GM19043 (cell line): Measurements from ENCODE around the gene THBS3.
A peak's percentile ranks its signal among the peaks of the same experiment; 100 is the strongest.
"Not testable (repeated sequence)": the region's sequence is repeated elsewhere in the genome, so short reads cannot be mapped to it uniquely, and the experiment has no call there.

Experiments
- ATAC-seq: cut with Tn5 transposase; IDR thresholded peaks from one replicate; pipeline ENCODE4 v1.9.1; 2021; ENCODE audit warnings: low read depth; ENCODE audit not compliant: unreplicated experiment

Gene THBS3

DNA sequence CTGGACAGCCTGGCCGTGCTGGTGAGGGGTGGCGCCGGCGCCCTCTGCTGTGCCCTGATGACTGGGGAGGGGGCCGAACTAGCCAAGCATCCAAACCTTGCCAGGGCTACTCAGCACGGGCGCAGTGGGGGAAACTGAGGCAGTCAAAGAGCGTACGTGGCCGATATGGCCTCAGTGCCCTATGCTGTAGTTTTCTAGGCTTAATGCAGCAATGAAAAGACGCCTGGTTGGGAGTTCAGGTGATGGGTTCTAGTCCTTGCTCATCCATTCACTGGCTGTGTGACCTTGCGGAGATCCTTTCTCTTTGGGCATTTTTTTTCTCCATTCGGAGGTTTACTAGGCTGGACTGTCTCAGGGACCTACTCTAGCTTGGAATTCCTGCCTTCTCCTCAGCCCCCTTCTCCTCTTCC, 1.6 kb upstream of the THBS3 start:
- no peak for ATAC-seq

DNA sequence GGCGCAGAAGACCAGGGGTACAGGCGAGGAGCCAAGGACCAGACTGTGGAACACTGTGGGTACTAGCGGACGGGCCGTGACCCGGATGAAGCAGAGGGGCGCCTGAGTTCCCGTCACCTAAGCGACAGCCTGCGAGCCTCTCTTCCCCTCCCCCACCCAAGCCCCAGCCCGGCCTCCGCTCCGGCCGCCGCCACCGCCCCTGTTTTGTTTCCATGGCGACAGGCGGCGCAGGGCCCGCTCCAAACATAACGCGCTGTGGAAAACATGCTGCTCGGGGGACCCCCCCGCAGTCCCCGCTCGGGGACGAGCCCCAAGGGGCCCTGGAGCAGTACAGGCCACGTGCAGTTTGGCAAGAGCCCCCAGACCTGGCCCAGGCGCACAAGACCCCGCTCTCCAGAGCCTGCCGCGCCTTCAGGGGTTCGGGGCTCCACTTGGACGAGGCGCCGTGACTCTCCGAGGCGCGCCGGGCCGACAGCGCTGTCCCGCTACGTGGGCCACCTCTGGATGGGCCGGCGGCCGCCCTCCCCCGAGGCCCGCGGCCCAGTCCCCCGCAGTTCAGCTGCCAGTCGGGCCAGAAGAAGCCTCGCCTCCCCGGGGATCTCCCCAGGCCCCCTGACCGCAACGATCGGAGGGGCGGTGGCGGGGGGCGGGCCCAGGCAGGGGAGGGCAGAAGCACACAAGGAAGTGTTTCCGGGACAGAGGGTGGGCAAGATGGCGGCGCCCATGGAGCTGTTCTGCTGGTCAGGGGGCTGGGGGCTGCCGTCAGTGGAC, 1.0 kb upstream of the THBS3 start, which contains the start of gene MTX1:
TSS of gene MTX1 (plus strand) at position 155 of the 771 bp plus-strand sequence. CDS start at position 265, 110 bp downstream.
- ATAC-seq, result peak; percentile 59

DNA sequence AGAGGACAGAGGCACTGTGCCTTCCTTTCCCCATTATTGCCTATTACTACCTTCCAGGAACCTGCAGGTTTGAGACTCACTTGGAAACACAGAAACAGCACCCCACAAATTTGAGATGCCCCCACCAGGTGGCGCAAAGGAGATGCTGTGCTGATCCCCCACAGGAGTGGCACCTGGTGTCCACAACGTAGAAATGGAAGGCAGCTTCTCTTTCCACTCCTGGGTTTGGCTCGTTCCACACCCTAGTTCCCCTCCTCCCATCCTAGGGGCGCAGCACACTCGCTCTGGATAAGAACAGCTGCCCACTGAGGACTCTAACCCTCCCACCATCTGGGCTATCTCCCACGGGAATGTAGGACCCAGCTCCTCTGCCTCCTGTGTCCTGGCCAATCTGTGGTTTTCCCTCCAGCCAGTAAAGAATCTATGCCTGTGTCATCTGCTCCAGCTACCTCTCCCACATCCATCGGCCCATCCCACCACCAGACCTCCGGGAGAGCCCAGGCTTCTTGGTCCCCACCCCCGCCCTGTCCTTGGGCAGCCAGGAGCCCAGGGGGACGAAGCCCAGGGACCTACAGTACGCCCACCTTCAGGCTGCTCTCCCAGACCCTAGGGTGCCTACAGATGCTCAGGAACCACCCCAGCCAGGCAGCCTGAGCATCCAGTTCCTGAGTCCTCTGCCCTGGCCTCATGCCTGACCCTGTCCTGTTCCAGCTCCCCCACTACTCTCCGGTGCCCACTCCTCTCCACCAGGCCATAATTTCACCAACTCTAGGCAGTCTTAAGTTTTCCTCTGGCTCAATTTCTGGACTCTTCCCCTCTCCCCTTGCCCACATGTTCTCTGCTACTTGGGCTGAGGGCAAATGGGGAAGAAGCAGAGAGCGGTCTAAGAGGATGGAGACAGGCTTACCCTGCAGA, 549 bp downstream of the THBS3 start:
- ATAC-seq, result no peak

DNA sequence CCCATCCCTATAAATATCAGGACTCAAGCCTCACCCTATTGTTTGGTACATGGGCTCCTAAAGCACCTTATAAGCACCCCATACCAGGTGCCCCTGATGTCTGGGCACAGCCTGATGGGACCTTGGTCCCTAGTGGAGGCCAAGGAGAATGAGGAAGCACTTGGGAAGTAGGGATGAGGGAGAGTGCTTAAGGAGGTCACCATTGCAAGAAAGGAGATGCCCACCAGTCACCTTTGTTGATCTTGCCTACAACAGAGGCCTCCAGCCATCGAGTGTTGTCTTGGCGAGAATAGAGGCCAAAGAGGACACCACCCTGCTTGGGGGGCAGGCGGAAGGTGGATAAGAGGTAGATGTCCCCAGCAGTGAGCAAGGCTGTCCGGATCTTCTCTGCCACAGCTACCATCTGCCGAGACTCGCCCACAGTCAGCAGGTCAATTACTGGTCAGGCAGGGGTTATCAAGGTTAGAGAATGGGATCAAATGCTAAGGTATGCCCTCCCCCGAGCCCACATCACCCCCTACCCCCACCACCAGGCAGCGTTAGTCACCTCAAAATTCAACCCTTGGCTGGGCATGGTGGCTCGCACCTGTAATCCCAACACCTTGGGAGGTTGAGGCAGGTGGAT, 1.6 kb downstream of the THBS3 start:
- no peak for ATAC-seq

DNA sequence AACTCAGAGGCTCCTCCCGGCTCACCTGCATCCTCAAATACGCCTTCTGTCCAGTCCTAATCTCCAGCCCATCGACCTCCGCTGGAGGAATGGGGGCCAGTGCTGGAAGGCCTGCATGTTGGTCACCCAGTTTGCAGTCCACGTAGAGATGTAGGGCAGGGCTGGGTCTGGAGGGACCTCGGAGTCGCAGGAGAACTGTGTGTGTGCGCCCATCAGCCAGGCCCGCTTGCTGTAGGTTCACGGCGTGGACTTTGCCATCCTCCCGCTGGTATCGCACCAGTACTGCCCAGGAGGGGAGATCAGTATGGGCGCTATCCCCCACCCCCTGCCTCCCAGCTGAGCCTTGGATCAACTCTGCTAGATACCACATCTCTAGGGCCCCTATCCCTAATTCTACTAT, 2.7 kb downstream of the THBS3 start:
- ATAC-seq, result no peak

DNA sequence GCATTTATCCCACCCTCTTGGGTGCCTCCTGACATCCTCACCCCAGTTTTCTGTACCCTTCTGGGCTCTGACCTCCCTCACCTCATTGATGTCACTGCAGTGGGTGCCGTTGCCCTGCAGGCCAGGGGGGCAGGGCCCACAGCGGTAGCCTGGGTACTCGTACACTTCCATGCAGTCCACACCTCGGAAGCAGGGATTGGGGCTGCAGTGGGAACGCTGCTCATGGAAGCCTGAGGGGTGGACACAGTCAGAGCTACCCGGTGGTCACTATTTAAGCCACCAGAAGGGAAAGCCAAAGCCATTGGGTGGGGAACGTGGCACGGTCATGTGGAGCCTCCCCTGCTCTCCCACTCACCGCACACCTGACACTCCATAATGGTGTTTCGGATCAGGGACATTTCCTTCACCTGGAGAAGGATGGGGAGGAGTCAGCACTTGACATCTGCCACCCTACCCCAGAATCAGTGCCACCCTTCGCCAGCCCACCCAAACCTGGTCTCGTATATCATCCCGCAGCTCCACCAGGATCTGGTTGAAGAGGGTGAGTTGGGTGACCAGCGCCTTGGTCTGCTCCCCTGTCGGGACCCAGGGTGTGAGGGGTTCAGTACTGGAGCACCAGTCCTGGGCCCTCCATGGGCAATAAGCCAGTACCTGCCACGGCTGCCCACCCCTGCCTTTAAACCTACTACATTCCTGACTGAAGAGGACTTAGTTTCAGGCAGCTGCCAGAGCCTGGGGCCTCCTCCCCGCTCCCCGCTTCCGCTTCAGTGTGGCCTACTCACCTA, 4.8 kb downstream of the THBS3 start:
- no peak for ATAC-seq

DNA sequence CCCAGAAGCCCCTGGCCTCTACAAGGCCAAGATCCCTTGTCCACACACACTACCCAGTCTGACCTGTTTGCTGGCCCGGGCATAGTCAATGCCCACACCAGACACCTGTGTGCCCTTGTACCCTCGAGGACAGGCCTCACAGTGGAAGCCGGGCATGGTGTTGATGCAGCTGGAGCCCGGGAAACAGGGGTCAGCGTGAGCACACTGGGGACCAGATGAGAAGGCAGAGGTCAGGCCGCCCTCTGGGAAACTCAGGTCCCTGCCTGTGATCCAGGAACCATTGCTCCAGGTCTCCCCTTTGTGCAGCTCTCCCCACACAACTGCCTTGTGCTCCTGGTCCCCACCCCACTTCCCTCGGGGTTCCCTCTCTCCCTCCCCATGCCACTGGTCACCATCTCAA, 5.5 kb downstream of the THBS3 start:
- no peak for ATAC-seq

DNA sequence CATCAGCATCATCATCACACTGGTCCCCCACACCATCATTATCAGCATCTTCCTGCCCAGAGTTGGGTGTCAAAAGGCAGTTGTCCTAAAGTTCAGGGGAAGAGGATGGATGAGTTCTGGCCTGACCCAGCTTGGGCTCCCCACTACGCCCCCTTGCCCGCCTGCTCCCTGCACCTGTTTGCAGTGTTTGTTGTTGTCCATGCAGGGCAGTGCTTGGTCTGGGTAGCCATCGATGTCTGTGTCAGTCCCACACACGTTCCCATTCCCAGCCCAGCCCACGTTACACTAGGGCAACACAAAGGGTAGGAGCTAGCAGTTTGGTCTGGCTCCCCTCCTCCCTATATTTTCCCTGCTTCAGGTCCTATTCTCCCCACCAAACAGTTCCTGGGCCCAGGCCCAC, 6.8 kb downstream of the THBS3 start:
- ATAC-seq, result no peak

DNA sequence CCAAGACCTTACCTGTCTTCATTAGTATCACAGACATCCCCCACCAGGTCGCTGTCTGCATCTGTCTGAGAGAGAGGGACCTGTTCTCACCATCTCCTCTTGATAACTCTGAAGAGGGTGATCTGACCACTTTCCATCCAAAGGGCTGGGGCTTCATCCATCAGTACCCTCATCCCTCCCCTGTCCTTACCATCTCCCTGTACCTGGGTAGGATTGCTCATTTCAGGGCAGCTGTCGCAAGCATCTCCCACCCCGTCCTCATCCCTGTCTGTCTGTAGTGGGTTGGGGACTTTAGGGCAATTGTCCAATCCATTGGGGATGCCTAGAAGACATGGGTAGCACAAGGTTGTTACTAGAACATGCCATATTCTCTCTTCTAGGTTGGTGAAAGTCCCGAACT, 7.9 kb downstream of the THBS3 start:
- no peak for ATAC-seq

DNA sequence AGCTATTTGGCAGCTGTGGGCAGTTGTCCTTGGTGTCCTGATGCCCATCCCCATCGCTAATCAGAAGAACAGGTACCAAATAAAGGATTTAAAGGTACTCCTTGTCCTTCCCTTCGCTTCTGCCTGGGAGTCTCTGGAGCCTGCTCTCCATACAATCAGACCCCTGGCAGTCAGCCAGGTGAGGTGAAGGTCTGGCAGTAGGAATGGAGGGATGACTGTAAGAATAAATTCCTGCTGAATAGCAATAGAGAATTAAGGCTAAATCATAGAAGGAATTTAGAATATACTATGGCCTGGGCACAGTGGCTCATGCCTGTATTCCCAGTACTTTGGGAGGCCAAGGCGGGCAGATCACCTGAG, 9.2 kb downstream of the THBS3 start:
- ATAC-seq, result no peak

DNA sequence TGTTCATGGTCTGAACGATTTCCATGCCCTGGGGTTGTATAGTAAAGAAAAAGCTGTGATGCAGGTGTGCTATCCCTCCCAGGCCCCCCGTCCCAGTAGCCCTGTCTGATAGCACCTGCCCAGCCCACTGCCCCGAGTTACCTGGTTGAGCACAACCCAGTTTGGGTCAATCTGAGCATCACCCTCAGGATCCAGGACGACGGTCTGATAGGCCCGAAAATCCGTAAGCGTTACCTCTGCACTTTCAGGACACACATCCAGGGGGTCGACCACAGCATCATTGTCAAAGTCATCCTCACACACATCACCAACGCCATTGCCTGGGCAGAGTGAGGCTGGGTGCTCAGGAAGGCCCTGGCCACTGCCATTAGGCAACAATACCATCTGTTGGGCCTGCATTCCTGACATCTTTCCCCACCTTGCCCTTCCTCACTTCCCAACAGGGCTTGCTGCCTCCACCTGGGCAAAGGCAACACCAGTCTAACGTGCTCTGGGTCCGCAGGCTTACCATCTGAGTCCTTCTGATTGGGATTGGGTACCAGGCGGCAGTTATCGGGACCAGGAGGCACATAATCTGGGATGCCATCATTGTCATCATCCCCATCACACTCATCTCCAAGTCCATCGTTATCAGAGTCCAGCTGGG, 9.7 kb downstream of the THBS3 start:
- no peak for ATAC-seq

DNA sequence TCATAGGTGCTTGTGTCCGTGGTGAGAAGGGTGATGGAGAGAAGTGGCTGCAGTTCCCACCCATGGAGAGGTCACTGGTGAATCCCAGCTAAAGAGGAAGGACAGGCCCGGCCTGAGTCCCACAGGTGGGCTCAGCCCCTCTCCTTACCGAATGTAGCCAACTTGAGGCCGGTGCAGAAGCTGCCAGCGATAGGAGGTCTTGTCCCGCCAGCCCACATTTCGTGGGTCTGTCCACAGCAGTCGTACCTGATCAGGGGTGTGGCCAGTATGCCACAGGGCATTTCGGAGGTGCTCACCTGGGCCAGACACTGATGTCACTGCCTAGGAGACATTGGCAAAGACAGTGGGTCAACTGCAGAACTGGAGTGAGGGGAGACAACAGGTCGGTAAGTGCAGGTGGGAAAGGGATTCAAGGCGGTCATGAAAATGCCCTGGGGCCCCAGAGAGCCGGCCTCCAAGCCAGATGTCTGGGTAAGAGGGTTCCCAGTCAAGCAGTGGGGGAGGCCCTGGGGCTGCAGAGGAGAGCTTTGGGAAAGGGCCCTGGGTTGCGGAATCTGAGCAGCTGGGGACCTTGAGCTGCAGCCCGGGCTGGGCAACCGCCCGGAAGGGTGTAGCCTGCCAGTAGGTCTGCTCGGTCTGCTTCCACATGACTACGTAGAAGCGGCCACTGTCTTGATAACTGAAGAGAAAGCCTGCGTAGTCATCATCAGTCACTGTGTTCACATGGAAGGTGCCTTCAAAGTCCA, 10.6 kb downstream of the THBS3 start:
- no peak for ATAC-seq

DNA sequence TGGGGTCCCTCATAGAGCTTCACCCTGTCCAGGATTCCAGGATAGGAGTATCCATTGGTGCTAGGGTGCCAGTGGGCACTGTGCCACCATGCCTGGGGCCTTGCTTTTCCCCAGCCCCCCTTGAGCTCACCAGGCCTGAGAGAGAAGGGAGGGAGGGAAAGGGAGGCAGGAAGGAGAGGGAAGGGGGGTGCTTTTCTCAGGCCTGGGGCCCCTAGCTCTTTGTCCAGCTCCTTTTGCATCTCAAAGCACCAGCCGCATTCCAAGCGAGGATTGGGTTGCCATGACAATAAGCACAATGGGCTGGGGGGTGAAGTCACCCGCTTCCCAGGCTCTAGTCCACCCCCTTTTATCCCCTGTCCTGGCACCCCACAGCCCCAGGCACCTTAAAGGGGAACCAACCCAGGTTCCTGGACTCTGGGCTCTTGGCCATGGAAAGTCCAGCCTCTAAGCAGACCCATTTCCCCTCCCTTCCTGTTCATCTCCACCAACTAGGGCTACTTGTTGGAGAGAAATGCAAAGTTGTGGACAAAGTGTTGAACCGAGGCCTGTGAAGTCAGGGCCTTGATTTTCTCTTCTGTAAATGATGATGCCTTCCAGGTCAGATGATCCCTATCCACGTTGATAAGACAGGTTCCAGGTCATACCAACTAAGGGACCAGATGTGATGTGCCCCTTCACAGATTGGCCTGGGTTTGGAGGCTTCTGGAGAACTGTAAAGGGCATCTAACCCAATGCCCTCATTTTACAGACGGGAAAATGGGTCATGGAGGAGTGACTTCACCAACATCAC, 11.4 kb downstream of the THBS3 start:
- no peak for ATAC-seq

DNA sequence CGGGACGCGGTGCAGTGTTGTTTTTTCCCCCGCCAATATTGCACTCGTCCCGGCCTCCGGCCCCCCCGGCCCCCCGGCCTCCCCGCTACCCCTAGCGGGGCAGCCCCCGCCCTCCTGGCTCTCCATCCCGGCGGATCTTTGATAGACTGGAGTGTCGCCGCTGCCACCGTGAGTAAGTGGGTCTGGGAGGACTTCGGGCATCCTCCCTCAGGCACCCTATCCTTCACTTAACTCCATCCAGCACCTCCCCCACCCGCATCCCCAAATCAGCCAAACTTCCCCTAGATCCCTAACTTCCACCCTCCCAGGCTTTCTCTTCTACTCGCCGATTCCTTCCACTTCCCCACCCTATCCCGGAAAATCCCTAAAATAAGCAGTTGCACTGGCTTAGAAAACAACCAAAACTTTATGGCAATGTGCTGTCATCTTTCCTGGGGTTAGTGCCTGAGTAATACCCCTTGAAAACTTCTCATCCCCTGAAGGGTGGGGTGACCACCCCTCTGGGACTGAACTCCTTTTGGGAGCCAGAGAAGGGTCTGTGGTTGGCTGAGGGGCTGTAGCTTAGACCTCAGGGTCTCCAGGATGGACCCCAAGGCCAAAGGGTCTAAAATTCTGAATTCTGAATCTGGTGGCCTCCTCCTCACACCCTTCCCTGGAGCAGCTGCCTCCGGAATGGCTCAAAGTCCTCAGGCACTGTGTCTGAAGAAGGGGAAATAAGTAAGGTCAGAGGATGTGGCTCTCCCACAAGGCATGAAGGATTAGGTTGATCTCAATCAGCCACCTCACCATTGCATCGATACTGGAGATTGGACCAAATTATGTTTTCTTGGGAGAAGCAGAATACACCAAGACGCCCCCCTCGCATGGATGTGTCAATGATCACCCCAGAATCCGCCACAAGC, 12.2 kb downstream of the THBS3 start:
- no peak for ATAC-seq

DNA sequence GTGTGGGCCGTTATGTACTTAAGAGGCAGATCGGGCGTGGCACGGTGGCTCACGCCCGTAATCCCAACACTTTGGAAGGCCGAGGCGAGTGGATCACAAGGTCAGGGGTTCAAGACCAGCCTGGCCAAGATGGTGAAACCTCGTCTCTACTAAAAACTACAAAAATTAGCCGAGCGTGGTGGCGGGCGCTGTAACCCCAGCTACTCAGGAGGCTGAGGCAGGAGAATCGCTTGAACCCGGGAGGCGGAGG, 13.8 kb downstream of the THBS3 start:
- ATAC-seq, result not testable (repeated sequence)

DNA sequence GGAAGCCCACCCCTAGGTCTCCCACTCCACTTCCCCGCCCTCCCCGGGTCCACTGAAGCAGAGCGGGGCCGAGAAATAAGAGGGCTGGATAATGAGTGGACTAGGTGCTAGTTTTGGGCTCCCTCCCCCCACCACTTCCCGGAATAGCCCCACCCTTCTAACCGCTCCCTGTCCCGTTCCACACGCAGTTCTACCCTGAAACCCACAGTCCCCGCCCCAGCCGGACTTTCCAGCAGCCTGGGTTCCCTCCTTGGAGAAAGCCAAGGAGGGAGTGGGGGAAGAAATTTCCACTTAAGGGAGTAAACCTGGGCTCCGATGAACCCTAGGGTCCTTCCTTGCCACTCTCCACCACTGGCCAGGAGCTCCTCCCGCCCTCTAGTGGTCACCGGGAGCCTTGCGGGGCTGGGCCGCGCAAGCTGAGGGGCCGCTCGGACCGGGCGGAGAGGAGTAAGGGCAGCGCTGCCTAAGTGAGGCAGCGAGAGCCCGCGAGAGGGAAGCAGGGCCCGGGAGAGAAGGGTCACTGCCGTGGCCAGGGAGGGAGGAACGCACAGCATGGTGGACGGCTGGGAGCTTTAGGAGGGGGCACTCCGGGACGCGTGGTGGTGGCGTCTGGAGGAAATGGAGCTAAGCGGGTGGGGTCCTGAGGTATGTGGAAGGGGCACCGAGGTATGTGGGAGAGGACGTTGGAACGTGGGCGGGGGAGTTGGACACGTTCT, 14.3 kb downstream of the THBS3 start:
- ATAC-seq, result peak; percentile 71
